IMR-90 (cell line): ENCODE measurements around the gene EXOC6B. TPM values are rescaled to one million over a fixed set of nuclear protein-coding genes. Genes with fewer than 3 reads are reported as not detected.

ENCODE experiments used
- ATAC-seq: fragments of 200-7000 bp; cut with Tn5 transposase; 2 replicates; pipeline ENCODE4 v1.9.1; 2020; ENCODE audit warnings: low read depth, mild to moderate bottlenecking, moderate library complexity
- BruUV-seq: library from RNA; stranded (reverse); fragments of 400-500 nt; replicated peaks from 2 replicates; lab custom pipeline; 2021; lab: Mats Ljungman, UMichigan
- CTCF ChIA-PET: fragments of 300-600 bp; formaldehyde crosslinking; extraction: SDS; loops from one replicate; lab custom pipeline; 2021; ENCODE audit warnings: antibody characterized with exemption; lab: Yijun Ruan, JAX
- POLR2A ChIA-PET: fragments of 300-600 bp; sonication (Branson Sonifier 250); formaldehyde crosslinking; loops from one replicate; lab custom pipeline; 2022; ENCODE audit warnings: antibody characterized with exemption; ENCODE audit not compliant: unreplicated experiment; lab: Charles Lee
- DNase-seq: peaks from one replicate; pipeline ENCODE4 v3.0.0; 2013
- H2AFZ ChIP-seq: replicated peaks from 2 replicates; pipeline ENCODE3; 2013; ENCODE audit warnings: low read length, mild to moderate bottlenecking; ENCODE audit not compliant: poor library complexity
- H2AK5ac ChIP-seq: 2 replicates; pipeline ENCODE4 v1.6.1; 2013; ENCODE audit warnings: low read depth, low read length, inconsistent platforms
- H2AK9ac ChIP-seq: replicated peaks from 2 replicates; pipeline ENCODE3; 2013; ENCODE audit warnings: mild to moderate bottlenecking, low read depth, low read length, moderate library complexity; ENCODE audit not compliant: poor library complexity
- H2BK120ac ChIP-seq: 2 replicates; pipeline ENCODE4 v1.6.1; 2013; ENCODE audit warnings: low read depth, low read length, inconsistent platforms
- H2BK15ac ChIP-seq: 3 replicates; pipeline ENCODE4 v1.6.1; 2013; ENCODE audit warnings: low read depth, low read length, inconsistent platforms
- H2BK20ac ChIP-seq: 2 replicates; pipeline ENCODE4 v1.6.1; 2013; ENCODE audit warnings: low read depth, mild to moderate bottlenecking, inconsistent platforms, low read length, moderate library complexity
- H2BK5ac ChIP-seq: 2 replicates; pipeline ENCODE4 v1.6.1; 2013; ENCODE audit warnings: mild to moderate bottlenecking, low read depth, low read length, inconsistent platforms; ENCODE audit not compliant: poor library complexity, severe bottlenecking
- H3K14ac ChIP-seq: replicated peaks from 2 replicates; pipeline ENCODE4 v1.6.1; 2013; ENCODE audit warnings: low read depth, low read length, inconsistent platforms
- H3K18ac ChIP-seq: 2 replicates; pipeline ENCODE4 v1.6.1; 2013; ENCODE audit warnings: low read depth, low read length, control low read depth
- H3K23ac ChIP-seq: 2 replicates; pipeline ENCODE4 v1.6.1; 2013; ENCODE audit warnings: low read depth, low read length, inconsistent platforms
- H3K27ac ChIP-seq: 2 replicates; pipeline ENCODE4 v1.5.1; 2013; ENCODE audit warnings: mild to moderate bottlenecking, control low read depth, low read length; ENCODE audit not compliant: insufficient read depth
- H3K27me3 ChIP-seq: 2 replicates; pipeline ENCODE4 v1.6.1; 2013; ENCODE audit warnings: low read length; ENCODE audit not compliant: control insufficient read depth, insufficient read depth
- H3K36me3 ChIP-seq: 2 replicates; pipeline ENCODE4 v1.6.1; 2013; ENCODE audit warnings: low read length, mixed read lengths; ENCODE audit not compliant: control insufficient read depth, insufficient read depth
- H3K4ac ChIP-seq: 2 replicates; pipeline ENCODE4 v1.6.1; 2013; ENCODE audit warnings: low read depth, low read length, inconsistent platforms
- H3K4me1 ChIP-seq: 2 replicates; pipeline ENCODE4 v1.6.1; 2013; ENCODE audit warnings: low read length, mixed read lengths; ENCODE audit not compliant: control insufficient read depth, insufficient read depth
- H3K4me2 ChIP-seq: 2 replicates; pipeline ENCODE4 v1.6.1; 2013; ENCODE audit warnings: low read depth, mild to moderate bottlenecking, control low read depth, low read length, moderate library complexity
- H3K4me3 ChIP-seq: 2 replicates; pipeline ENCODE4 v1.5.1; 2013; ENCODE audit warnings: low read depth, mild to moderate bottlenecking, control low read depth, low read length, moderate library complexity; ENCODE audit not compliant: insufficient read depth
- H3K56ac ChIP-seq: 2 replicates; pipeline ENCODE4 v1.6.1; 2013; ENCODE audit warnings: low read length, inconsistent platforms; ENCODE audit not compliant: insufficient read depth; ENCODE audit errors: extremely low read depth
- H3K79me1 ChIP-seq, 2 experiments: 2 replicates each; pipeline ENCODE4 v1.6.1; 2013; ENCODE audit warnings: low read length in 2 of 2, inconsistent platforms in 1 of 2, low read depth in 1 of 2
- H3K9ac ChIP-seq: 2 replicates; pipeline ENCODE4 v1.6.1; 2013; ENCODE audit warnings: low read depth, low read length, control low read depth
- H3K9me1 ChIP-seq: 2 replicates; pipeline ENCODE4 v1.6.1; 2013; ENCODE audit warnings: low read length, inconsistent platforms; ENCODE audit not compliant: insufficient read depth
- H3K9me3 ChIP-seq: 2 replicates; pipeline ENCODE4 v1.6.1; 2013; ENCODE audit warnings: low read length; ENCODE audit not compliant: control insufficient read depth, insufficient read depth
- H4K20me1 ChIP-seq: 2 replicates; pipeline ENCODE4 v1.6.1; 2013; ENCODE audit warnings: low read length, inconsistent platforms; ENCODE audit not compliant: insufficient read depth
- H4K5ac ChIP-seq: 2 replicates; pipeline ENCODE4 v1.6.1; 2013; ENCODE audit warnings: mild to moderate bottlenecking, low read depth, low read length, control low read depth
- H4K8ac ChIP-seq, 2 experiments: 2 replicates each; pipeline ENCODE4 v1.6.1; 2013; ENCODE audit warnings: low read depth in 2 of 2, low read length in 2 of 2, control low read depth in 1 of 2, inconsistent platforms in 1 of 2
- H4K91ac ChIP-seq: 2 replicates; pipeline ENCODE4 v1.6.1; 2013; ENCODE audit warnings: low read depth, low read length, inconsistent platforms; ENCODE audit not compliant: insufficient read depth
- BHLHE40 ChIP-seq: fragments of 150-350 bp; IDR thresholded peaks from 2 replicates; pipeline ENCODE4 v1.6.1; 2016; ENCODE audit warnings: mild to moderate bottlenecking, low read depth, low read length
- CEBPB ChIP-seq: IDR thresholded peaks from 2 replicates; pipeline ENCODE4 v1.6.1; 2012; ENCODE audit warnings: low read depth, low read length, improper control_type of control experiment
- CHD1 ChIP-seq: IDR thresholded peaks from 2 replicates; pipeline ENCODE4 v1.6.1; 2012; ENCODE audit warnings: low read depth, low read length, improper control_type of control experiment
- FOS ChIP-seq: fragments of 150-350 bp; IDR thresholded peaks from 2 replicates; pipeline ENCODE4 v1.6.1; 2016; ENCODE audit warnings: low read depth, low read length
- MAZ ChIP-seq: IDR thresholded peaks from 2 replicates; pipeline ENCODE4 v1.6.1; 2012; ENCODE audit warnings: low read depth, mild to moderate bottlenecking, low read length, improper control_type of control experiment, moderate library complexity, borderline replicate concordance
- MXI1 ChIP-seq: IDR thresholded peaks from 2 replicates; pipeline ENCODE4 v1.6.1; 2012; ENCODE audit warnings: low read depth, mild to moderate bottlenecking, low read length, moderate library complexity, borderline replicate concordance
- NFE2L2 ChIP-seq: fragments of 150-350 bp; IDR thresholded peaks from 2 replicates; pipeline ENCODE4 v1.6.1; 2016; ENCODE audit warnings: low read depth, mild to moderate bottlenecking, low read length
- POLR2A ChIP-seq: IDR thresholded peaks from 2 replicates; pipeline ENCODE4 v1.6.1; 2012; ENCODE audit warnings: mild to moderate bottlenecking, low read depth, low read length
- RCOR1 ChIP-seq: IDR thresholded peaks from 2 replicates; pipeline ENCODE4 v1.6.1; 2012; ENCODE audit warnings: mild to moderate bottlenecking, low read length, improper control_type of control experiment; ENCODE audit not compliant: insufficient replicate concordance
- dilution Hi-C: fragments of 300-500 bp; cut with HindIII; formaldehyde crosslinking; loops from one replicate; pipeline ENCODE4 v1.14.3; 2018; ENCODE audit warnings: low sequenced_read_pairs; ENCODE audit not compliant: unreplicated experiment
- in situ Hi-C: fragments of 300-500 bp; cut with MboI; formaldehyde crosslinking; loops from 3 replicates; pipeline ENCODE4 v1.14.3; 2019; ENCODE audit warnings: low sequenced_read_pairs, inconsistent platforms, mixed read lengths
- intact Hi-C: fragments of 100-400 bp; cut with micrococcal nuclease; formaldehyde crosslinking; loops from 2 replicates; pipeline ENCODE4 v1.10.0; 2022
- polyA plus RNA-seq, 3 experiments: library from polyadenylated mRNA; depleted of rRNA; stranded (reverse); fragments of >200 nt; gene quantifications; 2 replicates each; pipeline ENCODE4 v1.2.3, GENCODE V29; 2012; ENCODE audit warnings: low replicate concordance in 1 of 3
- total RNA-seq: library from RNA; depleted of rRNA; stranded (reverse); fragments of >200 nt; gene quantifications from 2 replicates; pipeline ENCODE4 v1.2.3, GENCODE V29; 2012
- TF ChIP-seq, protein P1 (sequence below): conservative IDR thresholded peaks from 2 replicates; pipeline ENCODE4 v1.5.1; 2012; ENCODE audit warnings: mild to moderate bottlenecking, low read depth, low read length, improper control_type of control experiment
- TF ChIP-seq, protein P2 (sequence below): fragments of 150-350 bp; IDR thresholded peaks from 2 replicates; pipeline ENCODE4 v1.6.1; 2017; ENCODE audit warnings: mild to moderate bottlenecking, antibody characterized with exemption, low read length, low read depth

Gene EXOC6B
- total and polyA plus RNA-seq, 2 of the 4 experiments (the other 2 are of a cell fraction): 10.2 to 29.4 TPM

DNA sequence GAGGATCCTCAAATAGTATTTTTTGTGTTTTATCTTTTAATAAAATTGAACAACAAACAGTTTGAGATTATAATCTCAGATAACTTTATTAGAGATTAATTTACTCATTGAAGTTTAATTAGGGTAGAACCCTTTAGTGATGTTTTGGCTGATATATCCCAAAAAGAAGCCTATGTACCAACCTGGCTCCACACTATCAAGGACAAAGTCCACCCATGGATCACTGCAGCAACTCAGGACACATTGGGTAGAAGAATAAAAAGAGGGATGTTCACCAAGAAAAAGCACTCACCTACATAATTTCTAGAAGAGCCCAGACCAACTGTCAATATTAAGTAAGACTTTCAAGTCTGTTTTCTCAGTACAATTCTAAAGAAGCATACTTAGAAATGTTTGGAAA, 112.9 kb downstream of the EXOC6B start:
- BruUV-seq: no TSS peak

More for the DNA sequence above, 112.9 kb downstream of the EXOC6B start:
- H2BK5ac ChIP-seq: no peak overlapping the region
- H4K5ac ChIP-seq: no peak overlapping the region
- no peak overlapping the region for H3K56ac ChIP-seq
- no peaks in the 10 kb centered on the region for H4K20me1 ChIP-seq
- H3K23ac ChIP-seq: no peak overlapping the region
- H3K14ac ChIP-seq: no peak overlapping the region
- no peak overlapping the region for H4K91ac ChIP-seq
- no peak overlapping the region for H3K27ac ChIP-seq
- ATAC-seq (no peak), DNase-seq (no peak)
- intact Hi-C loops (no loop called here), dilution Hi-C loops (no loop called here), in situ Hi-C loops (no loop called here)
- CTCF ChIA-PET: no interaction called here
- no peak overlapping the region for H2AK5ac ChIP-seq
- H3K9ac ChIP-seq: no peak overlapping the region
- H3K4ac ChIP-seq: no peak overlapping the region
- no peak overlapping the region for H2BK15ac ChIP-seq
- H3K4me3 ChIP-seq: no peak overlapping the region
- TF ChIP-seq MAZ (no peak), NFE2L2 (no peak), MXI1 (no peak), RCOR1 (no peak), FOS (no peak), POLR2A (no peak), BHLHE40 (no peak), CHD1 (no peak), CEBPB (no peak)
- TF ChIP-seq, protein P1, sequence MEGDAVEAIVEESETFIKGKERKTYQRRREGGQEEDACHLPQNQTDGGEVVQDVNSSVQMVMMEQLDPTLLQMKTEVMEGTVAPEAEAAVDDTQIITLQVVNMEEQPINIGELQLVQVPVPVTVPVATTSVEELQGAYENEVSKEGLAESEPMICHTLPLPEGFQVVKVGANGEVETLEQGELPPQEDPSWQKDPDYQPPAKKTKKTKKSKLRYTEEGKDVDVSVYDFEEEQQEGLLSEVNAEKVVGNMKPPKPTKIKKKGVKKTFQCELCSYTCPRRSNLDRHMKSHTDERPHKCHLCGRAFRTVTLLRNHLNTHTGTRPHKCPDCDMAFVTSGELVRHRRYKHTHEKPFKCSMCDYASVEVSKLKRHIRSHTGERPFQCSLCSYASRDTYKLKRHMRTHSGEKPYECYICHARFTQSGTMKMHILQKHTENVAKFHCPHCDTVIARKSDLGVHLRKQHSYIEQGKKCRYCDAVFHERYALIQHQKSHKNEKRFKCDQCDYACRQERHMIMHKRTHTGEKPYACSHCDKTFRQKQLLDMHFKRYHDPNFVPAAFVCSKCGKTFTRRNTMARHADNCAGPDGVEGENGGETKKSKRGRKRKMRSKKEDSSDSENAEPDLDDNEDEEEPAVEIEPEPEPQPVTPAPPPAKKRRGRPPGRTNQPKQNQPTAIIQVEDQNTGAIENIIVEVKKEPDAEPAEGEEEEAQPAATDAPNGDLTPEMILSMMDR: no peak
- TF ChIP-seq, protein P2, sequence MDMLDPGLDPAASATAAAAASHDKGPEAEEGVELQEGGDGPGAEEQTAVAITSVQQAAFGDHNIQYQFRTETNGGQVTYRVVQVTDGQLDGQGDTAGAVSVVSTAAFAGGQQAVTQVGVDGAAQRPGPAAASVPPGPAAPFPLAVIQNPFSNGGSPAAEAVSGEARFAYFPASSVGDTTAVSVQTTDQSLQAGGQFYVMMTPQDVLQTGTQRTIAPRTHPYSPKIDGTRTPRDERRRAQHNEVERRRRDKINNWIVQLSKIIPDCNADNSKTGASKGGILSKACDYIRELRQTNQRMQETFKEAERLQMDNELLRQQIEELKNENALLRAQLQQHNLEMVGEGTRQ: no peak
- H3K4me2 ChIP-seq: no peak overlapping the region
- no peak overlapping the region for H2BK120ac ChIP-seq
- peaks cover under 1 to 4% of the 10 kb centered on the region in 2 experiments; a peak in 2 of 4 replicates for H3K79me1 ChIP-seq
- H3K36me3 ChIP-seq: peaks cover 3% of the 10 kb centered on the region; the same call in 1 of the 2 replicates
- H3K4me1 ChIP-seq: no peaks in the 10 kb centered on the region
- H2AFZ ChIP-seq: no peak overlapping the region
- no peak overlapping the region for H3K18ac ChIP-seq
- H4K8ac ChIP-seq: no peak overlapping the region
- H2AK9ac ChIP-seq: no peak overlapping the region
- no peaks in the 10 kb centered on the region for H3K9me3 ChIP-seq
- H2BK20ac ChIP-seq: no peak overlapping the region
- no peaks in the 10 kb centered on the region for H3K27me3 ChIP-seq
- no peaks in the 10 kb centered on the region for H3K9me1 ChIP-seq
- POLR2A ChIA-PET: no interaction called here
